Measurements from ENCODE around the gene EXOC2.

The EXOC2 gene

DNA sequence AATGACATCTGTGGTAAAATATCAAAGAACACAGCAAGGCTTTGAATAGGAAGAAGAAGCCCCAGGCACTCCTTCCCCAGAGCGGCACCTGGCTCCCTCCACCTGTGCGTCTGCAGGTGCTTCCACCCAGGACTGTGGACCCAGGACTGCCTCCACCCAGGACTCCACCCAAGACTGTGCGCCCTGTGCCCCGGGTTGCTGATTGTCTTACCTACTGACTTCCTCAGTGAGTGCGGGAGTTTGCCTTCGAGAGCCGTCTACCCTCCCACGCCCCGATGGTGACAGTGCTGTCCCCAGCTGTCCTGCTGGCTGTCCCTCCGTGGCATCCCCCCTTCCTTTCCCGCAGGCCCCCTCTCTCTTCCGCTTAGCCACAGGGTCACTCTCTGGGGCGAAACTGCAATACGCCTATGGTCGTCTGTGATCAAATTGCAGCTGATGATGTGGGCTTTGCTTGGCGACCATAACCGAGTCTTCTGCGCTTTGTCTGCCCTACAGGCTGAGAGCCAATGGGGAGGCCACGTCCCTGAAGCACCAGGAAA is 249.2 kb downstream of the EXOC2 start:
- DNase-seq (ENCODE audit: low spot score): no peak

DNA sequence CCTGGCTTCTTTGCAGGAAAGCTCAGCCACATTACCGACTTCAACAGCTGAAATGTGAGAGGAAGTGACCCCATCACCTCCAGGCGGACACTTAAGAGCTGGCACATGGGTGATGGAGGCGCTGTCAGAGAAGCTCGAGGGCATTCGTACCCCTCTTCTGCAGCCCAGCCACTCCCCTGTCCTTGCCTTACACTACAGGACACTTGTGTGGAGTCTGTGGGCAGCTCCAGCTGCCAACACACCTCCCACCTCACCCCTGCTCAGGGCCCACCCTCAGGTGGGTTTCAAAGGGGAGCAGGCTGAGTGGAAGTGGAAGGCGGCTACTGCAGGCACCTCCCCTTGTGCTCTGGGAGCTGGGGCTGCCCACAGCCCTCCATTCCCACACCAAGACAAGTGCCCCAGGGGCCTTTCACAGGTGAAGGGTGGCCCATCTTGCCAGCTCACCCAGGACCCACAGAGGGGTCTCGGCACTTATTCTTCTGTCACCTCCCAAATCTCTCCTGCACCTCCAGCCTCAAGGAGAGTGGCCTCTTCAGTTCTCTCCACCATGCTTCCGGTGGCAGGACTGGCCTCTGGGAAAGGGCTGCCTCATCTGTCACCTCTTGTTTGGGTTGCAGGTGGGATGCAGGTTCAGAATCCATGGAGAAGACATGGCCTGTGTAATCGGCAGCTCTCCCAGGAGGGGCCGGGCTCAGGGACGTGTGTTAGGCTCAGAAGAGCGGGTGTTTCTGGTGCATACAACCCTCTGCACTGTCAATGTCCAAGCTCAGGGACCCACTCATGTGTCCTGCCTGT is 251.6 kb downstream of the EXOC2 start:
- no peak for DNase-seq (ENCODE audit: low spot score)

DNA sequence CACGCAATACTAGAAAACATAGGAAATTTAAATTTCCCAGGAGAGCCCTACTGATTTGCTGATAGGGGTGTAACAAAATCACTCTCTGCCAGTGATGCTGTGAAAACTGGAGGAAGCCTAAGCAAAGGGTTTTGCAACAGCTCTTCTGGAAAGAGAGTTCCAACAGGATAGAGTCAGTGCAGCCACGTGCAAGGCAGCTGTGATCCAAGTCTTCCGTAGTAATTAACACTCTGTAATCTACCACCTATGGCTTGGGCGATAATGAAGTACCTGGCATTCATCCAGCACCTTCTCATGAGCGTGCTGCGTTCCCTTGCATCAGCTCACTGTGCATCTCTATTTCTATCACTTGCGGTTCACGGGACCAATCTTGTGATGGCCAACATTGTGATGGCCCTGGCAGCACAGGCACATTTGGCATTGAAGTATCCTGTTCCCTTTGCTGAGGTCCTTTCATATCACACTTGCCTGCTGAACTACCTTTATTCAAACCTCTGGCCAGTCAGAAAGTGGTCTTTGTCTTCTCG is 253.2 kb downstream of the EXOC2 start:
- DNase-seq (ENCODE audit: low spot score): no peak

DNA sequence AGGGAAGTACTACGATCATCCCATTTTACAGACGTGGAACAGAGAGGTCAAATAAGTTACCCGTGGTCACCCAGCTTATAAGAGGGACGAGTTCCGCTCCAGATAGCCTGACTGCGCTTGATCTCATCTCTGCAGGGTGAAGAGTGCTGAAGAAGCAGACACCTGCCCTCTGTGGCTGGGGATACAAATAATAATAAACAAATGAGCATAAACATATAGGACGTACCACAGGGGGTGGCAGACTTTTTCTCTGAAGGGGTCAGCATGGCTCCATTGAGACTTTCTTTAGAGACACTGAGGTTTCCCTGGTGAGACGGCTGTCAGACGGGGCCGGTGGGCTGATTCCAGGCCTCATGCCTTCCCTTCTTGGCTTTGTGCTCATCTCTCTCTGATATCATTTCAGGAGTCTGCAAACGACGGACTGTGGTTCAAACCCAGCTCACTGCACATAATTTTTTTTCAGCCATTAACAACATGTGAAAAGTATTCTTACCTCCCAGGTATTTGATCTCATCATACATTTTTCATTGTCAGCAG is 254.2 kb downstream of the EXOC2 start:
- no peak for DNase-seq (ENCODE audit: low spot score)

DNA sequence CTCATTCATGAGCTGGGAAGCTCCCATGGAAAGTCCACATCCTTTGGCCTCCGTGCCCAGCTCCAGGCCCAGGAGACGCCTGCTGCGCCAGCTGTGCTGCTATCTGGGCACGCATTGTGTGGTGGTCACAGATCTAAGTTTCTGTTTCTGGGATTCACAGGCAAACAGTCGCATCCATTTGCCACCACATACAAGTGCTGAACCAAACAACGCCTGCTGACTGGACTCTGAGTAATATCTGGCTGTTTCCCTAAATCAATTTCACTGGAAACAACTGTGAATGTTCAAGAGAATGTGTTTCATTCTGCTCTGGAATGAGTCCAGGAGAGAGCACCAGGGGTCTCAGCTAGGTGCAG is 255.9 kb downstream of the EXOC2 start:
- DNase-seq (ENCODE audit: low spot score): no peak

DNA sequence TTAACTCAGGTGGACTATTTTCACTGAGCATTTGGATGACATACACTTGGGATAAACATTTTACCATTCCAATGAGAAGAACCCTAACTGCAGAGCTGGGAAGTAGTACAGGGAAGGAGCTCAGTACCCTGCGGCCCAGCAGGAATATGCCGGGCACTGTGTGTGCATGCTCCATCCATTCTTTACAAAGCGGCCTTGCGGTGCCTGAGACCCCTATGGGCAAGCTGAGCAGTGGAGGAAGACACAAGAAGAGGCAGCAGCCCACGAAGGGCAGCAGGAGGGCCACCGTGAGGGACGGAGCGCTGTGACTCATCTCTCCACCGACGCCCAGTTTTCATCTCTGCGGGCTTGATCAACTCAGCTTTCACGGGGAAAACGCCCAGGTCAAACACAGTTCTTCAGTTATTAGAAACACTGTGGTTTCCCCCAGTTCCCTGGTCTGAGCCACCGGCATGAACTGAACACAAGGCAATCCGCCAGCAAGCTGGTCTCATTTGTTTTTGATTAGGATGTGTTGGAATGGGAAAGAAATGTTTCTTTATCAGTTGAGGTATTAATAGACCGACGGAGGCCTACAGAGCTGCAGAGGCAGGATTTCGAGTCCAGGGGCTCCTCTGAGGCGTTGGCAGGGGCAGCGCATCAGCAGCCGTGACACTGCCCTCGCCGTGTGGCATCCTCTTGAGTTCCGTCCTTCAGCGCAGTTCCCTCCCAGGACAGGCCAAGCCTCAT is 256.5 kb downstream of the EXOC2 start:
- no peak for DNase-seq (ENCODE audit: low spot score)

DNA sequence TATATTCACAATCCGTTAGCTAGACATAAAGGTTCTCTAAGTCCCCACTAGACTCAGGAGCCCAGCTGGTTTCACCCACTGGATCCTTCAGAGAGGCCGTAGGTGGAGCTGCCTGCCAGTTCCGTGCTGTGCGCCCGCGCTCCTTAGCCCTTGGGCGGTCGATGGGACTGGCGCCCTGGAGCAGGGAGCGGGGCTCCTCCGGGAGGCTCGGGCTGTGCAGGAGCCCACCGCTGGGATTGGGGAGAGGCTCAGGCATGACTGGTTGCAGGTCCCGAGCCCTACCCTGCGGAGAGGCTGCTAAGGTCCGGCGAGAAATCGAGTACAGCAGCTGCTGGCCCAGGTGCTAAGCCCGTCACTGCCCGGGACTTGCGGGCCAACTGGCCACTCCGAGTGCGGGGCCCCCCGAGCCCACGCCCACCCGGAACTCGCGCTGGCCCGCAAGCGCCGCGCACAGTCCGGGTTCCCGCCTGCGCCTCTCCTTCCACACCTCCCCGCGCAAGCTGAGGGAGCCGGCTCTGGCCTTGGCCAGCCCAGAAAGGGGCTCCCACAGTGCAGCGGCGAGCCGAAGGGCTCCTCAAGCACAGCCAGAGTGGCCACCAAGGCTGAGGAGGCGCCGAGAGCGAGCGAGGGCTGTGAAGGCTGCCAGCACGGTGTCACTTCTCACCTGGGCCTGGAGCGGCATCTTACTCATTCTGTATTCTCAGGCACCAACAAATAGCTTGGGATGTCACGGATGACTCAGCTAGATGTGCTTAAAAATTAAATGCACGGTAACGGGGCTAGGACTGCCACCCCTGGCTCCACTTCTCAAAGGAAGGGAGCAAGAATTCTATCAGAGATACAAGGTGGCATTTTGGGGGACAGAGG is 257.3 kb downstream of the EXOC2 start:
- no peak for DNase-seq (ENCODE audit: low spot score)
